ENCODE data around the gene NDUFB8.

GRCh38 chr10:100477970-100478369 lies 51.7 kb downstream of the NDUFB8 start:
- TF ChIP-seq POLR2AphosphoS5 (IDR thresholded peaks at IDR 0.05; ENCODE audit: low read depth, low read length): no peak
- no peak for TF ChIP-seq REST (IDR thresholded peaks at IDR 0.05; ENCODE audit: insufficient read depth in 1 of 2, low read depth in 2 of 2, low read length in 2 of 2)

Data from PFSK-1 (cell line).